H1 (cell line): ENCODE data around the gene LAP3.

Experiments used
- POLR2A ChIP-seq, 2 experiments: IDR thresholded peaks; 1 replicate in 1 of 2; 2 replicates in 1 of 2; pipeline ENCODE4 v1.6.1; 2011; ENCODE audit warnings: low read depth in 2 of 2, low read length in 2 of 2, mild to moderate bottlenecking in 2 of 2; ENCODE audit errors: control extremely low read depth in 1 of 2
- TEAD4 ChIP-seq: IDR thresholded peaks from 2 replicates; pipeline ENCODE4 v1.6.1; 2012; ENCODE audit warnings: low read depth, low read length, inconsistent platforms, mixed read lengths

- TF ChIP-seq TEAD4 (no peak), POLR2A (IDR thresholded peaks at IDR 0.05; ENCODE audit: control extremely low read depth in 1 of 2, low read depth in 2 of 2, low read length in 2 of 2) (no peak)
Observed at GRCh38 chr4:17562157-17562556, 14.8 kb upstream of the LAP3 start.
